Mesangial cell (primary cell): ENCODE results near the gene ZNF136. TPM values are rescaled to one million over a fixed set of nuclear protein-coding genes. Genes with fewer than 3 reads are reported as not detected.

ENCODE experiments used
- total RNA-seq: library from RNA; depleted of rRNA; stranded (reverse); fragments of >200 nt; gene quantifications from 2 replicates; pipeline ENCODE4 v1.2.3, GENCODE V29; 2015

ZNF136 gene
- 1.6 and 3.4 TPM in 2 replicates for total RNA-seq

GRCh38 chr19:12162882-12163806 is at the start of gene ZNF136:
ZNF136 (plus strand) TSS chr19:12163096; CDS start chr19:12163204, 108 bp downstream.

GRCh38 chr19:12139885-12140544 is 22.9 kb upstream of the ZNF136 start, which contains the start of gene ZNF20:
ZNF20 (minus strand) TSS chr19:12140350; CDS start chr19:12140182, 168 bp downstream.

DNA sequence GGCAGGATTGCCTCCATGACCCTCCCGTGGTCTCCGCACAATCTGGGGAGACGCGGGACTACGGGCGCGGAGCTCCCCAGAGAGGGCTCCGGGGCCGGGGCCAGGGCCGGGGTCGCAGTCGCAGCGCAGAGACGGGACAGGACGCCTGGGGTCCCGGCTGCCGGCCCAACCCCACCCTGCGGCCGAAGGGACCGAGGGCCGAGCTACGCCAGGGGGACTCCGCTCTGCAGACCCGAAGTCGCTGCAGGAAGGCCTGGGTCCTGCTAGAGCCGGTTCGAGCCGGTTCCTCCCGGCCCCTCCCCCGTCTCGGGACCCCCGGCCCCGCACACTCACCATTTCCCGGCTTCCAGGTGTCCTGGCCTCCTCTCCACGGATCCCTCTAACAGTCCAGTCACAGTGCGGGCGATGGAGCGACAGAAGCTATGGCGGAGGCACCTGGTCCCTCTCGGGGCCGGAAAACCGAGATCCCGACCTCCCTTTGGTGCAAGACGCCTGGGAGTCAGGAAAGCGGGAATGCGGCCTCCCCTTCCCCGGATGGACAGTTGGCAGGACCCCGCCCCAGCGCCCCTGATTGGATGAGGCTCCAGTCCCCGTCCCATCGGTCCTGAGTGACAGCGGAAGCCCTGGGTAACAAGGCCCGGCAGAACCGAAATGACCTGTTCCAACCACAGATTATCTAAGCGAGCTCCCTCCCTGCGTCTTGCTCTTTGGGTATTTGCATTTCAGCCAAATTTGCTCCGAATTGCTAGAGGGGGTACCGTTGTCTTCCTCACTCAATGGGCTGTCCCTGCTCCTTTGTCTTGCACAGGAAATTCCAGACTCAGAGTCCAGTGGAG is 6.5 kb upstream of the ZNF136 start, which contains the start of gene ZNF625:
Gene ZNF625 (minus strand): TSS at position 512 of the 836 bp plus-strand sequence. CDS start 176 bp downstream, at position 336.

Other genes starting within 250 kb of the ZNF136 start
- 2.9 and 4.6 TPM in 2 replicates for gene ZNF700, start 238.0 kb upstream of the ZNF136 start, total RNA-seq
- 0.33 and 0.89 TPM in 2 replicates for gene ZNF763, start 198.1 kb upstream of the ZNF136 start, total RNA-seq
- gene ZNF433, start 127.4 kb upstream of the ZNF136 start, total RNA-seq = 2.0 and 2.4 TPM in 2 replicates
- 0.16 TPM in 1 of 2 replicates, not detected in the other for gene ZNF878, start 110.1 kb upstream of the ZNF136 start, total RNA-seq
- 1.3 and 1.8 TPM in 2 replicates for gene ZNF844, start 98.4 kb upstream of the ZNF136 start, total RNA-seq
- 2.5 and 2.6 TPM in 2 replicates for gene ZNF20, start 22.7 kb upstream of the ZNF136 start, total RNA-seq
- 2.8 and 3.7 TPM in 2 replicates for gene ZNF625, start 6.4 kb upstream of the ZNF136 start, total RNA-seq
- 1.1 and 3.8 TPM in 2 replicates for gene ZNF44, start 131.8 kb downstream of the ZNF136 start, total RNA-seq
- gene ZNF563, start 170.5 kb downstream of the ZNF136 start, total RNA-seq = 0.63 and 0.65 TPM in 2 replicates
- gene ZNF442, start 202.6 kb downstream of the ZNF136 start, total RNA-seq = 0.16 and 0.25 TPM in 2 replicates
- 1.9 and 2.3 TPM in 2 replicates for gene ZNF799, start 238.2 kb downstream of the ZNF136 start, total RNA-seq